Activated CD4-positive, alpha-beta T cell treated with anti-CD3 and anti-CD28 coated beads, Interleukin-2, amount 10 ng/mL, durations not matched to agents 7 days and 5 days (primary cell): ENCODE measurements around the gene OBSCN. TPM values are rescaled to one million over a fixed set of nuclear protein-coding genes. Genes with fewer than 3 reads are reported as not detected.
"Not testable (repeated sequence)": the region's sequence is repeated elsewhere in the genome, so short reads cannot be mapped to it uniquely, and the experiment has no call there.

ENCODE experiments used
- CTCF ChIA-PET: fragments of 350-600 bp; sonication (Branson Sonifier 250); formaldehyde crosslinking; loops from one replicate; lab custom pipeline; 2021; ENCODE audit warnings: antibody characterized with exemption; lab: Charles Lee
- POLR2A ChIA-PET: fragments of 350-600 bp; sonication (Branson Sonifier 250); formaldehyde crosslinking; loops from one replicate; lab custom pipeline; 2021; ENCODE audit warnings: antibody characterized with exemption; lab: Charles Lee
- DNase-seq: peaks from one replicate; pipeline ENCODE4 v3.0.0-alpha.2; 2020
- H3K27ac Mint-ChIP-seq: one replicate; pipeline ENCODE4 v1.8.0; 2021; ENCODE audit warnings: mild to moderate bottlenecking, moderate library complexity, mixed read lengths
- H3K27me3 Mint-ChIP-seq: one replicate; pipeline ENCODE4 v1.8.0; 2021; ENCODE audit warnings: mixed read lengths
- H3K36me3 Mint-ChIP-seq: one replicate; pipeline ENCODE4 v1.8.0; 2021; ENCODE audit warnings: low read depth, mixed read lengths
- H3K4me1 Mint-ChIP-seq: one replicate; pipeline ENCODE4 v1.8.0; 2021; ENCODE audit warnings: mixed read lengths
- H3K4me3 Mint-ChIP-seq: one replicate; pipeline ENCODE4 v1.8.0; 2021; ENCODE audit warnings: mild to moderate bottlenecking, moderate library complexity, mixed read lengths
- H3K9me3 Mint-ChIP-seq: one replicate; pipeline ENCODE4 v1.8.0; 2021; ENCODE audit warnings: mixed read lengths
- total RNA-seq, 2 experiments: library from RNA; stranded (reverse); gene quantifications; one replicate each; pipeline ENCODE4 v1.2.3, GENCODE V29; 2021

Gene OBSCN
- total RNA-seq, 2 experiments from 2014 or later = 13.8 to 21.8 TPM

DNA sequence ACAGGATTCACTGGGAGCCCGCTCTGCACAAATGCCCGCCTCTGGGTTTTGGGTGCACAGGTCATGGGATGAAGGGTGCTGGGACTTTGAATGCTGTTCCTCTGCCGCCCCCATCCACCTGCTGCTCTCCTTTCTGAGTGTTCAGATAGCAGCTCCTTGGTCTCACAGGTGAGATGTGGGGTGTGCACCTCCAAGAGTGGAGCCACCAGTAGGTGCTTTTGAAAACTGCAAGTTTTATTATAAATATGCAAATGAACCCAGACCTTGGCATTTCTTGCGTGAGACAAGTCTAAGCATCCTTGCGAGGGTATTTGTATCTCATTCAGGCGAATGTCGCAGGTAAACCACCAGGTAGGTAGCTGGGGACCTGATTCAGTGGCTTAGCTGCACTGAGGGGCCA lies 30.2 kb downstream of the OBSCN start:
- Mint-ChIP-seq H3K9me3 (peaks cover 60% of the 10 kb centered on the region), H3K27ac (no peak overlapping the region), H3K36me3 (peaks cover 57% of the 10 kb centered on the region), H3K4me3 (no peak overlapping the region), H3K27me3 (no peaks in the 10 kb centered on the region), H3K4me1 (no peaks in the 10 kb centered on the region)
- POLR2A ChIA-PET = no interaction called here
- no peak for DNase-seq
- CTCF ChIA-PET = interaction anchor here (2.1 kb wide), 1 partner anchor 24 kb away, joined by 6 read pairs; no protein-coding TSS in a partner anchor

GRCh38 chr1:228238461-228238860 lies 30.6 kb downstream of the OBSCN start:
- H3K27me3 Mint-ChIP-seq = no peaks in the 10 kb centered on the region
- no peak overlapping the region for H3K4me3 Mint-ChIP-seq
- no peaks in the 10 kb centered on the region for H3K4me1 Mint-ChIP-seq
- no peak for DNase-seq
- ChIA-PET POLR2A (no interaction called here), CTCF (interaction anchor here (2.1 kb wide), 1 partner anchor 25 kb away, joined by 6 read pairs; no protein-coding TSS in a partner anchor)
- peaks cover 62% of the 10 kb centered on the region for H3K9me3 Mint-ChIP-seq
- peaks cover 57% of the 10 kb centered on the region for H3K36me3 Mint-ChIP-seq
- H3K27ac Mint-ChIP-seq = no peak overlapping the region

DNA sequence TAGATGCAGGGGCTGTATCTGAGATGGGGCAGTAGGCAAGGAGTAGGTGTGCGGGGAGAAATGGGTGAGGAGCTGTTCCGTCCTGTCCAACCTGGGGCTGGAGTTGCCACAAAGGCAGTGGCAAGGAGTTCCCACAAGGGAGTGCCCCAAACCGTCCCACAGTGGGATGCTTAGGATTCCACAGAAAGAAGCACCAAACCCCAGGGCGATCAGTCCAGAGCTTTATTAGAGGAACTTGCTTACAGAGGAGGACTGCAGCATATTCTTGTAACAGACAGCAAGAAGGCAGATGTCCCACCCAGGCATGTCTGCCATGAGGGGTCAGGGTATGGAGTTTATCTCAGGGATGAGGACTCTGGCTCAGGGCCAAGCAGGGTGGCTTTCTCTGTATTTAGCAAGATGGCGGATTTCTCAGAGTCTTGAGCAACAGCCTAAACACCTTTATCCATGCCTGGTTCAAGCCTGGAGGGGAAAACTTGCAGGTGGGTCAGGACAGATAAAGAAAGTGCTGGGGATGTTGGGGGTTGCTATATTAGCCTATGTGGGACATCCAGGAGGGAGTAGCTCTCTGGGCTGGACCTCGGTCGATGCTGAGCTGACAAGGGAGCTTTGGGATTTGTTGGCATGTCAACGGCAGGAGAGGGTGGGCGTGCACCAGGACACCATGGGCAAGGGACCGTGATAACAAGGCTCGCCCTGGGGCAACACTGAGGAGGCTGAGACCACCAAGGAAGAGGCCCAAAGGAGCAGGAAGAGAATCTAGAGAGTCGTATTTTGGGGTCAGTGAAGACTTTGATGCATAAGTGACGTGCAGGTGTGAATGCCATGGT lies 32.8 kb downstream of the OBSCN start:
- ChIA-PET POLR2A (no interaction called here), CTCF (no interaction called here)
- H3K27ac Mint-ChIP-seq = no peak overlapping the region
- no peak overlapping the region for H3K4me3 Mint-ChIP-seq
- H3K4me1 Mint-ChIP-seq = peaks cover 1% of the 10 kb centered on the region
- DNase-seq = no peak
- peaks cover 68% of the 10 kb centered on the region for H3K9me3 Mint-ChIP-seq
- no peaks in the 10 kb centered on the region for H3K27me3 Mint-ChIP-seq
- peaks cover 66% of the 10 kb centered on the region for H3K36me3 Mint-ChIP-seq

- peaks cover 69% of the 10 kb centered on the region for H3K36me3 Mint-ChIP-seq
- POLR2A ChIA-PET = no interaction called here
- H3K9me3 Mint-ChIP-seq = peaks cover 73% of the 10 kb centered on the region
- DNase-seq = no peak
- H3K4me1 Mint-ChIP-seq = peaks cover 5% of the 10 kb centered on the region
- H3K4me3 Mint-ChIP-seq = no peak overlapping the region
- no peaks in the 10 kb centered on the region for H3K27me3 Mint-ChIP-seq
- CTCF ChIA-PET = no interaction called here
- no peak overlapping the region for H3K27ac Mint-ChIP-seq
Measured at GRCh38 chr1:228241259-228241658, 33.4 kb downstream of the OBSCN start.

DNA sequence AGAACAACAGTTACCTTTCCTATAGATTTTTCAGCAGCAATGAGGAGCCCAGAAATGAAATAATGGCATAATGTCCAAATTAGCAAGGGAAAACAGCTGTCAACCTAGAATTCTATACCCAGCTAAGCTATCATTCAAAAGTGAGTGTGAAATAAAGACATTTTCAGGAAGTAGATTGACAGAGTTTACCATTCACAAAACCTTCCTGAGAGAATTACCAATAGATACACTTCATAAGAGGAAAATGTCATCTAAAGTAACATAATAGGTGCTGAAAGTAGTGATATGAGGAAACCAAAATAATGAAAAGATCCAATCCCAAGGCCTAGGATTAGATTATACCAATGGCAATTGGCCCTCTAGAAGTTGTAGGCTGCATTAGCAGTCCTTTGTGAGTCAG lies 34.6 kb downstream of the OBSCN start:
- POLR2A ChIA-PET = no interaction called here

DNA sequence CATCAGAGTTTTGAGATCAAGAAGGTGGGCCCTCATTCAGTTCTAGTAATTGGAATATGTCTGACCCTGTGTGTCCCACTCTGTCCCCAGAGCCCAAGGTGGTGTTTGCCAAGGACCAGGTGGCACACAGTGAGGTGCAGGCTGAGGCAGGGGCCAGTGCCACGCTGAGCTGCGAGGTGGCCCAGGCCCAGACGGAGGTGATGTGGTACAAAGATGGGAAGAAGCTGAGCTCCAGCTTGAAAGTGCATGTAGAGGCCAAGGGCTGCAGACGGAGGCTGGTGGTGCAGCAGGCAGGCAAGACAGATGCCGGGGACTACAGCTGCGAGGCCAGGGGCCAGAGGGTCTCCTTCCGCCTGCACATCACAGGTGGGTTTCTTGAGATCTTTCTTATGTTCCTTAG lies 35.2 kb downstream of the OBSCN start:
- H3K27ac Mint-ChIP-seq = no peak overlapping the region

More for the DNA sequence above, 34.6 kb downstream of the OBSCN start:
- H3K9me3 Mint-ChIP-seq = peaks cover 77% of the 10 kb centered on the region
- H3K27me3 Mint-ChIP-seq = no peaks in the 10 kb centered on the region
- CTCF ChIA-PET = no interaction called here
- no peak overlapping the region for H3K27ac Mint-ChIP-seq
- H3K4me1 Mint-ChIP-seq = peaks cover 8% of the 10 kb centered on the region
- DNase-seq = no peak
- H3K36me3 Mint-ChIP-seq = peaks cover 73% of the 10 kb centered on the region
- no peak overlapping the region for H3K4me3 Mint-ChIP-seq

GRCh38 chr1:228243989-228244388 lies 36.1 kb downstream of the OBSCN start:
- POLR2A ChIA-PET, CTCF ChIA-PET: not testable (repeated sequence)
- H3K9me3 Mint-ChIP-seq = peaks cover 72% of the 10 kb centered on the region

More for the DNA sequence above, 35.2 kb downstream of the OBSCN start:
- ChIA-PET POLR2A (no interaction called here), CTCF (no interaction called here)
- Mint-ChIP-seq H3K27me3 (no peaks in the 10 kb centered on the region), H3K4me1 (peaks cover 8% of the 10 kb centered on the region), H3K4me3 (no peak overlapping the region), H3K36me3 (peaks cover 77% of the 10 kb centered on the region), H3K9me3 (peaks cover 79% of the 10 kb centered on the region)
- DNase-seq = no peak

GRCh38 chr1:228245111-228245510 lies 37.3 kb downstream of the OBSCN start:
- DNase-seq = no peak
- Mint-ChIP-seq H3K27ac (no peak overlapping the region), H3K36me3 (peaks cover 66% of the 10 kb centered on the region), H3K4me3 (no peak overlapping the region), H3K27me3 (no peaks in the 10 kb centered on the region), H3K4me1 (peaks cover 8% of the 10 kb centered on the region), H3K9me3 (peaks cover 65% of the 10 kb centered on the region)
- POLR2A ChIA-PET = no interaction called here
- CTCF ChIA-PET = no interaction called here

More at GRCh38 chr1:228243989-228244388, 36.1 kb downstream of the OBSCN start:
- DNase-seq, H3K27ac Mint-ChIP-seq, H3K4me1 Mint-ChIP-seq, H3K27me3 Mint-ChIP-seq, H3K4me3 Mint-ChIP-seq: not testable (repeated sequence)
- H3K36me3 Mint-ChIP-seq = peaks cover 70% of the 10 kb centered on the region

DNA sequence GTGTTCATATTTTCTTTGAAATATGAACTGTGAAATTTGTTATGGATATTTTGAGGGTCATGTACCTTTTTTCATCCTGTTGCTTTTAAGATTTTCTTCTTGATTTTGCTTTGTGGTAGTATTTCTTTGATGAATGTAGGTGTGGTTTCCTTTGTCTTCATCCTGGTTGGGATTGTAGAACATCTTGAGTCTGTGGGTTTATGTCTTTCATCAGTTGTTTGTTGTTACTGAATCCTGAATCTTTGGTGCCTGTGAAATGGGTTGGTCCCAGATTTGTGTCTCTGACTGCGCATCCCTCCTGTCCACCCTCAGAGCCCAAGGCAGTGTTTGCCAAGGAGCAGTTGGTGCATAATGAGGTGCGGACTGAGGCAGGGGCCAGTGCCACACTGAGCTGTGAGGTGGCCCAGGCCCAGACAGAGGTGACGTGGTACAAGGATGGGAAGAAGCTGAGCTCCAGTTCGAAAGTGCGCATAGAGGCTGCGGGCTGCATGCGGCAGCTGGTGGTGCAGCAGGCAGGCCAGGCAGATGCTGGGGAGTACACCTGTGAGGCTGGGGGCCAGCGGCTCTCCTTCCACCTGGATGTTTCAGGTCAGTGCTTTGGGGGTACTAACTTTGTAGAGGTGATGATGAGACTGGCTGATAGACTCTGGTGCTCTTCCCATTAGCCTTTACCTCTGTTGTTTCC lies 38.5 kb downstream of the OBSCN start:
- Mint-ChIP-seq H3K27ac (no peak overlapping the region), H3K4me3 (no peak overlapping the region), H3K36me3 (peaks cover 60% of the 10 kb centered on the region), H3K9me3 (peaks cover 58% of the 10 kb centered on the region), H3K27me3 (no peaks in the 10 kb centered on the region), H3K4me1 (peaks cover 8% of the 10 kb centered on the region)
- ChIA-PET CTCF (interaction anchor here (1.3 kb wide), 1 partner anchor 247 kb away, joined by 3 read pairs; no protein-coding TSS in a partner anchor), POLR2A (no interaction called here)
- no peak for DNase-seq

GRCh38 chr1:228249513-228250305 lies 41.9 kb downstream of the OBSCN start:
- Mint-ChIP-seq H3K4me3 (no peak overlapping the region), H3K27me3 (no peaks in the 10 kb centered on the region), H3K27ac (no peak overlapping the region), H3K9me3 (peaks cover 29% of the 10 kb centered on the region), H3K36me3 (peaks cover 39% of the 10 kb centered on the region), H3K4me1 (peaks cover 8% of the 10 kb centered on the region)
- DNase-seq = no peak
- ChIA-PET POLR2A (no interaction called here), CTCF (interaction anchor here (1.2 kb wide), 1 partner anchor 34 kb away, joined by 3 read pairs; no protein-coding TSS in a partner anchor)

DNA sequence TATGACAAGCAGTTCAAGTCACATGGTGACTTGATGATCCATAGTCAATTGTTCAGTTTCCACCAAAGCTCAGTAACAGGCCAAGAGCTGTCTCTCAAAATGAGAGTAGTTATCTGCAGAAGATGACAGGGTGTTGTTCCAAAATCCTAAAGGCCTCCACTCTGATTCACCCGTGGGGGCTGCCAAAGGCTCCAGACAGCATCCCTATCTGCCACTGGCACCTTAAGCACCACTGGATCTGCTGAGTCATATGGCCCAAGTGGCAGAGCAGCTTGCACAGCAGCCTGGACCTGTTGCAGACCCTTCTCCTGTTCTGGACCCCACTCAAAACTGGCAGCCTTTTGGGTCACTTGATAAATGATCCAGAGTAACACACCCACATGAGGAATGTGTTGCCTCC lies 44.6 kb downstream of the OBSCN start:
- H3K9me3 Mint-ChIP-seq, H3K27me3 Mint-ChIP-seq, POLR2A ChIA-PET, H3K4me3 Mint-ChIP-seq, CTCF ChIA-PET, DNase-seq, H3K4me1 Mint-ChIP-seq, H3K27ac Mint-ChIP-seq: not testable (repeated sequence)
- peaks cover 15% of the 10 kb centered on the region for H3K36me3 Mint-ChIP-seq

DNA sequence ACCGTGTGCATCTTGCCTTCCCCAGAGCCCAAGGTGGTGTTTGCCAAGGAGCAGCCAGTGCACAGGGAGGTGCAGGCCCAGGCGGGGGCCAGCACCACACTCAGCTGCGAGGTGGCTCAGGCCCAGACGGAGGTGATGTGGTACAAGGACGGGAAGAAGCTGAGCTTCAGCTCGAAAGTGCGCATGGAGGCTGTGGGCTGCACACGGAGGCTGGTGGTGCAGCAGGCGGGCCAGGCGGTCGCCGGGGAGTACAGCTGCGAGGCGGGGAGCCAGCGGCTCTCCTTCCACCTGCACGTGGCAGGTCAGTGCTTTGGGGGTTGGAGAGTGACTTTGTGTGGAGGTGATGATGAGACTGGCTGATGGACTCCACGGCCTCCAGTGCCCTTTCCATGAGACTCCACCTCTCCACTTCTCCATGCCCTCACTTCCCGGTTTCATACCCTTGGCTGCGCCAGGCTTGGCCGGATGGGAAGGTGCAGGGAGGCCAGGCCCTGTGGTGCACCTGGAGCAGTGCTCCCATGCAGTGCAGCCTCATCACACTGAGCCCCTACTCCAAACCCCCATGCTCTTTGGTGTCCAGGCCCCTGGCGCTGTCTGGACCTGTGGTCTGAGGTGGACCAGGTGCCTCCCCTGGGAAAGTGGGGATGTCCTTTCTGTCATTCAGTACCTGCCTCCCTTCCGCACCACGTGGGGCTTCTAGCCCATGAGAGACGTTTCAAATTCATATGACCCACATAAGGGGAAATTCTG lies 49.0 kb downstream of the OBSCN start:
- H3K27ac Mint-ChIP-seq = no peak overlapping the region
- H3K9me3 Mint-ChIP-seq = peaks cover 9% of the 10 kb centered on the region
- peaks cover 11% of the 10 kb centered on the region for H3K36me3 Mint-ChIP-seq
- CTCF ChIA-PET = interaction anchor here (0.5 to 1.1 kb wide), 2 partner anchors 14 to 59 kb away, joined by 3 to 4 read pairs; no protein-coding TSS in a partner anchor
- POLR2A ChIA-PET = no interaction called here
- DNase-seq = no peak
- H3K4me3 Mint-ChIP-seq = no peak overlapping the region
- H3K27me3 Mint-ChIP-seq = no peaks in the 10 kb centered on the region
- no peaks in the 10 kb centered on the region for H3K4me1 Mint-ChIP-seq
